Measurements from ENCODE around the gene MORN1. TPM values are rescaled to one million over a fixed set of nuclear protein-coding genes. Genes with fewer than 3 reads are reported as not detected.

Gene MORN1
- total and polyA plus RNA-seq, 2 of the 8 experiments (the other 6 are each of a cell fraction or from before 2014, with no cell fraction given), result 5.0 to 9.1 TPM

DNA sequence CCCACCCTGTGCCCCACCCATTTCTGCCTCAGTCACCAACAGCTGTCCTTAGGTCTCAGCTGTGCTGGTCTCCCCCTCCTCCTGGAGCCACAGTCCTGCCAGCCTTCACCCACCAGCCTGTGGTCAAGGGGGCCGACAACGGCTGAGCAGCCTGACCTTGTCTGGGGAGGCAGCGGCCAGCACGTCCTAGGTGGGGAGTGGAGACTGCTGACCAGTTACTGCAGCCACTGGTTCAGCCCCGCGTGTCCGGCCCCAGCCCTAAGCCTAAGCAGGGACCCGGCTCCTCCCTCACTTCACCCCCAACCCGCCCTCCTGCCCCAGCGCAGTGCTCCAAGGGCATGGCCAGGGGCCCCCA, 79.2 kb downstream of the MORN1 start (continued):
- TF ChIP-seq SUZ12 (IDR thresholded peaks at IDR 0.05; ENCODE audit: low read length) (no peak), FOSL1 (IDR thresholded peaks at IDR 0.05; ENCODE audit: insufficient read depth, low read depth, low read length) (no peak), CBX5 (IDR thresholded peaks at IDR 0.05; ENCODE audit: low read depth, low read length) (no peak), CBX8 (IDR thresholded peaks at IDR 0.05; ENCODE audit: borderline replicate concordance, low read depth, low read length) (no peak), EP300 (IDR thresholded peaks at IDR 0.05; ENCODE audit: borderline replicate concordance in 1 of 2, low read depth in 2 of 2, low read length in 2 of 2) (no peak), SAP30 (IDR thresholded peaks at IDR 0.05; ENCODE audit: insufficient read depth, insufficient replicate concordance, low read length) (no peak), POLR2A (IDR thresholded peaks at IDR 0.05; ENCODE audit: control extremely low read depth in 1 of 2, low read depth in 2 of 2, low read length in 2 of 2) (no peak)

Data from H1 (cell line).